ENCODE data around the gene BCL2L14. TPM values are rescaled to one million over a fixed set of nuclear protein-coding genes. Genes with fewer than 3 reads are reported as not detected.
"Not testable (repeated sequence)": the region's sequence is repeated elsewhere in the genome, so short reads cannot be mapped to it uniquely, and the experiment has no call there.

Gene BCL2L14
- polyA plus RNA-seq, 2 of the 4 experiments (the other 2 are of a cell fraction) = 0.06 TPM; not detected in 1

- ATAC-seq (no peak), FAIRE-seq (no peak), DNase-seq (ENCODE audit: low read depth in 1 of 2, low spot score in 1 of 2) (no peak)
- ChIA-PET CTCF (interaction anchor here (0.7 to 1.5 kb wide), 2 partner anchors 116 to 215 kb away, joined by 3 read pairs; no protein-coding TSS in a partner anchor), POLR2A (no interaction called here)
- TF ChIP-seq KDM5A (IDR thresholded peaks at IDR 0.05) (no peak), HES2 (IDR thresholded peaks at IDR 0.05) (no peak), ZC3H11A (IDR thresholded peaks at IDR 0.05) (no peak), ATOH8 (CRISPR knock-in tag; IDR thresholded peaks at IDR 0.05; ENCODE audit: low read depth) (no peak), ESRRA (IDR thresholded peaks at IDR 0.05; ENCODE audit: borderline replicate concordance, low read length) (no peak), CEBPB (IDR thresholded peaks at IDR 0.05) (no peak), PHF8 (IDR thresholded peaks at IDR 0.05; ENCODE audit: borderline replicate concordance, low read depth) (no peak), MAZ (IDR thresholded peaks at IDR 0.05; ENCODE audit: borderline replicate concordance, low read depth, low read length) (no peak), BHLHE40 (IDR thresholded peaks at IDR 0.05; ENCODE audit: low read depth, low read length) (no peak), USF2 (IDR thresholded peaks at IDR 0.05) (no peak), REST (IDR thresholded peaks at IDR 0.05) (no peak), HEYL (CRISPR knock-in tag; IDR thresholded peaks at IDR 0.05) (no peak), JUN (IDR thresholded peaks at IDR 0.05) (no peak), POLR2A (IDR thresholded peaks at IDR 0.05; ENCODE audit: low read length) (no peak)
- Histone ChIP-seq H3K27ac (no peak overlapping the region), H3K4me3 (no peak overlapping the region), H3K4me2 (no peak overlapping the region), H3K9me3 (peaks cover 7% of the 10 kb centered on the region; the same call in 2 of the 3 replicates), H3K4me1 (no peaks in the 10 kb centered on the region)
- 95% methylated on average over 1 of the region's 1 CpG for WGBS (ENCODE audit: missing lambda C conversion rate)
Measured at GRCh38 chr12:12108441-12109058, 37.8 kb downstream of the BCL2L14 start.

- POLR2A ChIA-PET; ATAC-seq; H3K27ac ChIP-seq; CTCF ChIA-PET; H3K4me1 ChIP-seq; DNase-seq (ENCODE audit: low read depth in 1 of 2, low spot score in 1 of 2); H3K4me2 ChIP-seq; FAIRE-seq; H3K4me3 ChIP-seq; H3K9me3 ChIP-seq: not testable (repeated sequence)
- WGBS (ENCODE audit: missing lambda C conversion rate) = 91% methylated on average over 28 of the region's 37 CpGs
Measured at GRCh38 chr12:12110923-12111555, 40.3 kb downstream of the BCL2L14 start.

- H3K27ac ChIP-seq = no peak overlapping the region
- 97% methylated on average over 4 of the region's 4 CpGs for WGBS (ENCODE audit: missing lambda C conversion rate)
- ATAC-seq = no peak
- H3K4me1 ChIP-seq = no peaks in the 10 kb centered on the region
- ChIA-PET CTCF (interaction anchor here (0.9 kb wide), 1 partner anchor 10 kb away, joined by 4 read pairs; no protein-coding TSS in a partner anchor), POLR2A (no interaction called here)
- no peak for DNase-seq (ENCODE audit: low read depth in 1 of 2, low spot score in 1 of 2)
- TF ChIP-seq ZFP36 (IDR thresholded peaks at IDR 0.05; ENCODE audit: borderline replicate concordance, partially characterized antibody) (no peak), TP53 (CRISPR knock-in tag; IDR thresholded peaks at IDR 0.05) (no peak), SREBF2 (IDR thresholded peaks at IDR 0.05) (no peak), NFE2L2 (conservative IDR thresholded peaks at IDR 0.05; ENCODE audit: low read length) (no peak), HEYL (CRISPR knock-in tag; IDR thresholded peaks at IDR 0.05) (no peak), BHLHE40 (IDR thresholded peaks at IDR 0.05; ENCODE audit: low read depth, low read length) (no peak), EP300 (IDR thresholded peaks at IDR 0.05) (no peak), MAFK (IDR thresholded peaks at IDR 0.05; ENCODE audit: partially characterized antibody) (no peak), ATOH8 (CRISPR knock-in tag; IDR thresholded peaks at IDR 0.05; ENCODE audit: low read depth) (no peak)
- H3K9me3 ChIP-seq = no peaks in the 10 kb centered on the region
- H3K4me2 ChIP-seq = no peak overlapping the region
- no peak overlapping the region for H3K4me3 ChIP-seq
- no peak for FAIRE-seq
Measured at GRCh38 chr12:12115514-12115913, 44.8 kb downstream of the BCL2L14 start.
